GM12878 (cell line): ENCODE data around the gene MYO18B. TPM values are rescaled to one million over a fixed set of nuclear protein-coding genes. Genes with fewer than 3 reads are reported as not detected.

Experiments used
- ATAC-seq: fragments of 200-7000 bp; cut with Tn5 transposase; 3 replicates; pipeline ENCODE4 v1.9.1; 2020; ENCODE audit warnings: mild to moderate bottlenecking, moderate library complexity
- BruUV-seq: library from RNA; stranded (reverse); fragments of 400-500 nt; replicated peaks from 2 replicates; lab custom pipeline; 2021; lab: Mats Ljungman, UMichigan
- CTCF ChIA-PET: fragments of 300-600 bp; sonication (Branson Sonifier 250); formaldehyde crosslinking; extraction: SDS; loops from one replicate; lab custom pipeline; 2021; ENCODE audit warnings: inconsistent platforms; lab: Yijun Ruan, JAX
- POLR2A ChIA-PET: fragments of 350-600 bp; formaldehyde crosslinking; extraction: SDS; loops from one replicate; lab custom pipeline; 2021; ENCODE audit warnings: inconsistent platforms; lab: Charles Lee
- RAD21 ChIA-PET: fragments of 300-600 bp; sonication (Branson Sonifier 250); formaldehyde crosslinking; loops from one replicate; lab custom pipeline; 2023; ENCODE audit warnings: antibody characterized with exemption; ENCODE audit not compliant: unreplicated experiment; lab: Charles Lee
- SMC1A ChIA-PET: fragments of 300-600 bp; sonication (Branson Sonifier 250); formaldehyde crosslinking; loops from one replicate; lab custom pipeline; 2023; ENCODE audit not compliant: unreplicated experiment, uncharacterized antibody; lab: Charles Lee
- DNase-seq: peaks from one replicate; pipeline ENCODE4 v3.0.0-alpha.2; 2011; ENCODE audit warnings: low read depth, low spot score
- FAIRE-seq: peaks from 3 replicates; lab custom pipeline; 2011; peaks lifted over from hg19 to GRCh38; lab: Jason Lieb, UNC
- H2AFZ ChIP-seq: 2 replicates; pipeline ENCODE4 v1.6.0; 2011; ENCODE audit warnings: low read depth, low read length, control low read depth; ENCODE audit not compliant: control insufficient read depth
- H3K27ac ChIP-seq: 2 replicates; pipeline ENCODE4 v1.5.1; 2011; ENCODE audit warnings: control low read depth; ENCODE audit not compliant: control insufficient read depth, insufficient read depth
- H3K27me3 ChIP-seq, 2 experiments: replicated peaks in 1 of 2; 2 replicates each; pipeline versions ENCODE4 v1.6.0 to v1.6.1; 2011; ENCODE audit warnings: low read length in 1 of 2; ENCODE audit not compliant: control insufficient read depth in 2 of 2, insufficient read depth in 2 of 2
- H3K36me3 ChIP-seq, 2 experiments: 2 replicates each; pipeline ENCODE4 v1.5.1; 2011; ENCODE audit warnings: low read length in 1 of 2; ENCODE audit not compliant: control insufficient read depth in 2 of 2, insufficient read depth in 2 of 2
- H3K4me1 ChIP-seq: 2 replicates; pipeline ENCODE4 v1.6.1; 2011; ENCODE audit warnings: mild to moderate bottlenecking, low read length, moderate library complexity, mixed read lengths; ENCODE audit not compliant: control insufficient read depth, insufficient read depth
- H3K4me2 ChIP-seq: 2 replicates; pipeline ENCODE4 v1.6.0; 2011; ENCODE audit warnings: control low read depth; ENCODE audit not compliant: control insufficient read depth, insufficient read depth
- H3K4me3 ChIP-seq: fragments of 200-600 bp; sonication (generic); 2 replicates; pipeline ENCODE4 v1.5.1; 2016
- H3K79me2 ChIP-seq: 2 replicates; pipeline ENCODE4 v1.6.0; 2011; ENCODE audit warnings: low read length; ENCODE audit not compliant: control insufficient read depth, insufficient read depth
- H3K9ac ChIP-seq: 2 replicates; pipeline ENCODE4 v1.8.0; 2011; ENCODE audit warnings: low read length, control low read depth, mixed read lengths; ENCODE audit not compliant: control insufficient read depth, insufficient read depth
- H3K9me3 ChIP-seq: replicated peaks from 3 replicates; pipeline ENCODE4 v1.5.1; 2011; ENCODE audit warnings: mild to moderate bottlenecking, low read length; ENCODE audit not compliant: control insufficient read depth, insufficient read depth
- H4K20me1 ChIP-seq: 2 replicates; pipeline ENCODE4 v1.6.0; 2011; ENCODE audit not compliant: control insufficient read depth, insufficient read depth
- CBFB ChIP-seq: IDR thresholded peaks from 2 replicates; pipeline ENCODE4 v1.6.1; 2016; ENCODE audit warnings: antibody characterized with exemption, low read depth
- CTCF ChIP-seq, 3 experiments: IDR thresholded peaks in 2 of 3; conservative IDR thresholded peaks in 1 of 3; 2 replicates each; pipeline ENCODE4 v1.5.1; 2011; ENCODE audit warnings: low read depth in 3 of 3, low read length in 3 of 3, mild to moderate bottlenecking in 3 of 3, control low read depth in 2 of 3, moderate library complexity in 2 of 3, inconsistent platforms in 1 of 3, mixed read lengths in 1 of 3; ENCODE audit not compliant: control insufficient read depth in 2 of 3, insufficient read depth in 1 of 3; ENCODE audit errors: extremely low read depth in 1 of 3
- EP300 ChIP-seq, 2 experiments: fragments of 150-350 bp in 1 of 2; IDR thresholded peaks; 2 replicates each; pipeline ENCODE4 v1.6.1; 2011 to 2012; ENCODE audit warnings: low read depth in 2 of 2, low read length in 2 of 2, borderline replicate concordance in 1 of 2, improper control_type of control experiment in 1 of 2, inconsistent platforms in 1 of 2; ENCODE audit not compliant: control insufficient read depth in 1 of 2
- EZH2 ChIP-seq: IDR thresholded peaks from 2 replicates; pipeline ENCODE4 v1.6.1; 2012; ENCODE audit warnings: low read depth, mild to moderate bottlenecking, control low read depth, inconsistent platforms, low read length, borderline replicate concordance; ENCODE audit not compliant: control insufficient read depth
- HCFC1 ChIP-seq: fragments of 150-350 bp; IDR thresholded peaks from 2 replicates; pipeline ENCODE4 v1.6.1; 2014; ENCODE audit warnings: low read length
- HDAC2 ChIP-seq: fragments of 200-600 bp; sonication (generic); IDR thresholded peaks from 2 replicates; pipeline ENCODE4 v1.6.1; 2017
- HDGF ChIP-seq: fragments of 450-650 bp; IDR thresholded peaks from 2 replicates; pipeline ENCODE4 v1.6.1; 2016; ENCODE audit warnings: antibody characterized with exemption
- IKZF2 ChIP-seq, 2 experiments: fragments of 450-650 bp; IDR thresholded peaks; 2 replicates each; pipeline ENCODE4 v1.6.1; 2017; ENCODE audit warnings: mild to moderate bottlenecking in 2 of 2, moderate library complexity in 2 of 2
- MEF2A ChIP-seq: IDR thresholded peaks from 2 replicates; pipeline ENCODE4 v1.6.1; 2011; ENCODE audit warnings: low read depth, mild to moderate bottlenecking, low read length, moderate library complexity; ENCODE audit not compliant: insufficient read depth
- MEF2B ChIP-seq: fragments of 450-650 bp; IDR thresholded peaks from 2 replicates; pipeline ENCODE4 v1.6.1; 2018; ENCODE audit warnings: mild to moderate bottlenecking, moderate library complexity; ENCODE audit not compliant: partially characterized antibody, poor library complexity, severe bottlenecking
- NFIC ChIP-seq: IDR thresholded peaks from 2 replicates; pipeline ENCODE4 v1.6.1; 2012; ENCODE audit warnings: low read depth, mild to moderate bottlenecking, inconsistent platforms, low read length, moderate library complexity
- PAX5 ChIP-seq: IDR thresholded peaks from 2 replicates; pipeline ENCODE4 v1.6.1; 2011; ENCODE audit warnings: low read depth, low read length, borderline replicate concordance
- RELB ChIP-seq: fragments of 450-650 bp; IDR thresholded peaks from 2 replicates; pipeline ENCODE4 v1.6.1; 2017; ENCODE audit warnings: low read depth, mild to moderate bottlenecking, moderate library complexity
- USF1 ChIP-seq: IDR thresholded peaks from 2 replicates; pipeline ENCODE4 v1.6.1; 2011; ENCODE audit warnings: borderline replicate concordance, low read depth, mild to moderate bottlenecking, moderate library complexity, mixed read lengths, low read length; ENCODE audit not compliant: insufficient read depth; ENCODE audit errors: extremely low read length
- WRNIP1 ChIP-seq: IDR thresholded peaks from 2 replicates; pipeline ENCODE4 v1.6.1; 2011; ENCODE audit warnings: low read depth, low read length, improper control_type of control experiment, borderline replicate concordance
- YY1 ChIP-seq: IDR thresholded peaks from 2 replicates; pipeline ENCODE4 v1.6.1; 2011; ENCODE audit warnings: low read depth, mild to moderate bottlenecking, low read length
- ZNF24 ChIP-seq: fragments of 450-650 bp; IDR thresholded peaks from 2 replicates; pipeline ENCODE4 v1.6.1; 2017; ENCODE audit warnings: antibody characterized with exemption, mild to moderate bottlenecking
- ZZZ3 ChIP-seq: IDR thresholded peaks from 2 replicates; pipeline ENCODE4 v1.6.1; 2011; ENCODE audit warnings: low read depth; ENCODE audit not compliant: control insufficient read depth, insufficient read length
- WGBS: methylation state at CpG from one replicate; pipeline ENCODE4 v1.1.6; 2016; ENCODE audit warnings: low lambda C conversion rate; ENCODE audit not compliant: insufficient replicate concordance, insufficient coverage; ENCODE audit errors: missing lambda C conversion rate; 5-methylcytosine and 5-hydroxymethylcytosine counted together
- in situ Hi-C: fragments of 300-500 bp; cut with MboI; formaldehyde crosslinking; loops from 9 replicates; pipeline ENCODE4 v1.14.3; 2018; ENCODE audit warnings: mixed read lengths
- intact Hi-C: fragments of 100-400 bp; cut with micrococcal nuclease; formaldehyde crosslinking; loops from one replicate; pipeline ENCODE4 v1.14.2; 2022; ENCODE audit not compliant: unreplicated experiment
- polyA plus RNA-seq, 11 experiments: library from polyadenylated mRNA; depleted of rRNA in 4 of 11; unstranded in 6 of 11; stranded (reverse) in 5 of 11; fragments of >200 nt; fragmentation: Nextera tagmentation in 4 of 11; fragmentation: Illumina TruSeq in 1 of 11; extraction: Ambion mirVana in 4 of 11; extraction: Trizol in 1 of 11; gene quantifications; 1 replicate in 1 of 11; 2 replicates in 10 of 11; pipeline versions ENCODE4 v1.2.1 to v1.2.3, GENCODE V29; 2011 to 2016; ENCODE audit warnings: inconsistent platforms in 2 of 11, missing spikeins in 2 of 11, low read depth in 1 of 11
- total RNA-seq, 4 experiments: library from RNA; depleted of rRNA in 3 of 4; stranded (reverse); fragments of >200 nt in 3 of 4; fragmentation: Illumina TruSeq in 1 of 4; extraction: Trizol in 1 of 4; gene quantifications; 2 replicates each; pipeline versions ENCODE4 v1.2.1 to v1.2.3, GENCODE V29; 2013 to 2021

MYO18B gene
- total and polyA plus RNA-seq, 10 of the 15 experiments (the other 5 are each of a cell fraction or from before 2014, with no cell fraction given), result 0.05 to 2.1 (median 0.51) TPM; not detected in 1

- TF ChIP-seq PAX5 (no peak), ZZZ3 (no peak)
Observed at GRCh38 chr22:25712661-25713400, 29.2 kb upstream of the MYO18B start (continued).

GRCh38 chr22:25714070-25714469 lies 27.9 kb upstream of the MYO18B start:
- CTCF ChIA-PET, result interaction anchor here (0.8 to 1.7 kb wide), 2 partner anchors 11 to 59 kb away, joined by 3 to 6 read pairs; no protein-coding TSS in a partner anchor
- intact Hi-C loops, result no loop called here
- H3K27me3 ChIP-seq, result no peaks in the 10 kb centered on the region
- in situ Hi-C loops, result no loop called here
- SMC1A ChIA-PET, result interaction anchor here (0.8 to 1.2 kb wide), 2 partner anchors 13 to 19 kb away, joined by 3 to 4 read pairs; no protein-coding TSS in a partner anchor
- H3K4me3 ChIP-seq, result no peak overlapping the region
- H2AFZ ChIP-seq, result no peak overlapping the region
- POLR2A ChIA-PET, result interaction anchor here (1.0 kb wide), 1 partner anchor 12 kb away, joined by 4 read pairs; no protein-coding TSS in a partner anchor
- H3K79me2 ChIP-seq, result no peaks in the 10 kb centered on the region
- no peak overlapping the region for H3K4me2 ChIP-seq
- H3K9ac ChIP-seq, result no peak overlapping the region
- WGBS, result 97% methylated on average over 7 of the region's 7 CpGs
- no peaks in the 10 kb centered on the region for H4K20me1 ChIP-seq
- ATAC-seq (no peak), FAIRE-seq (no peak), DNase-seq (no peak)
- BruUV-seq, result no TSS peak
- no peak overlapping the region for H3K27ac ChIP-seq
- peaks cover 3 to 10% of the 10 kb centered on the region in 2 experiments; a peak in 3 of 4 replicates for H3K36me3 ChIP-seq
- no peaks in the 10 kb centered on the region for H3K9me3 ChIP-seq
- RAD21 ChIA-PET, result no interaction called here
- peaks cover 5% of the 10 kb centered on the region; the same call in 1 of the 2 replicates for H3K4me1 ChIP-seq
- no peak for TF ChIP-seq YY1
- no peak for TF ChIP-seq WRNIP1
- no peak for TF ChIP-seq EZH2
- TF ChIP-seq RELB, result no peak
- TF ChIP-seq MEF2A, result no peak
- TF ChIP-seq ZNF24, result no peak
- TF ChIP-seq CBFB, result no peak
- TF ChIP-seq NFIC, result no peak
- no peak for TF ChIP-seq CTCF (IDR thresholded peaks at IDR 0.05 in 2 of 3, conservative IDR thresholded peaks at IDR 0.05 in 1 of 3; ENCODE audit: control insufficient read depth in 2 of 3, extremely low read depth in 1 of 3, insufficient read depth in 1 of 3, low read depth in 3 of 3, low read length in 3 of 3)
- no peak for TF ChIP-seq IKZF2 (IDR thresholded peaks at IDR 0.05)
- TF ChIP-seq EP300 (IDR thresholded peaks at IDR 0.05; ENCODE audit: borderline replicate concordance in 1 of 2, control insufficient read depth in 1 of 2, low read depth in 2 of 2, low read length in 2 of 2), result no peak
- TF ChIP-seq HCFC1, result no peak
- TF ChIP-seq HDAC2, result no peak
- TF ChIP-seq USF1, result no peak
- TF ChIP-seq MEF2B, result no peak
- TF ChIP-seq HDGF, result no peak
